Stimulated activated naive B cell treated with anti-CD40 and anti-IgM and Interleukin-4, amounts not matched to agents 10 μg/mL and 1 μg/mL and 100 μg/mL, for 72 hours (primary cell): ENCODE measurements around the gene CERT1.
"Not testable (repeated sequence)": the region's sequence is repeated elsewhere in the genome, so short reads cannot be mapped to it uniquely, and the experiment has no call there.

Experiments
- ATAC-seq, 2 donors: fragments of 150-1000 bp; cut with Tn5 transposase; replicated peaks; 2 replicates each; pipeline ENCODE4 v1.10.0; 2021; ENCODE audit warnings: moderate library complexity in 1 of 2
- DNase-seq: peaks from one replicate; pipeline ENCODE4 v3.0.0; 2021
- H3K27ac Mint-ChIP-seq: one replicate; pipeline ENCODE4 v1.8.0; 2022; ENCODE audit warnings: mild to moderate bottlenecking, mixed read lengths
- H3K27me3 Mint-ChIP-seq, 2 donors: one replicate each; pipeline ENCODE4 v1.8.0; 2022; ENCODE audit warnings: mixed read lengths in 2 of 2
- H3K36me3 Mint-ChIP-seq, 2 donors: one replicate each; pipeline ENCODE4 v1.8.0; 2022; ENCODE audit warnings: mixed read lengths in 2 of 2, mild to moderate bottlenecking in 1 of 2
- H3K4me1 Mint-ChIP-seq, 2 donors: one replicate each; pipeline ENCODE4 v1.8.0; 2022; ENCODE audit warnings: mixed read lengths in 2 of 2, mild to moderate bottlenecking in 1 of 2
- H3K4me3 Mint-ChIP-seq, 2 donors: one replicate each; pipeline ENCODE4 v1.8.0; 2022; ENCODE audit warnings: mild to moderate bottlenecking in 2 of 2, mixed read lengths in 2 of 2, moderate library complexity in 1 of 2
- H3K9me3 Mint-ChIP-seq, 2 donors: one replicate each; pipeline ENCODE4 v1.8.0; 2022; ENCODE audit warnings: mixed read lengths in 2 of 2, mild to moderate bottlenecking in 1 of 2

Gene CERT1

DNA sequence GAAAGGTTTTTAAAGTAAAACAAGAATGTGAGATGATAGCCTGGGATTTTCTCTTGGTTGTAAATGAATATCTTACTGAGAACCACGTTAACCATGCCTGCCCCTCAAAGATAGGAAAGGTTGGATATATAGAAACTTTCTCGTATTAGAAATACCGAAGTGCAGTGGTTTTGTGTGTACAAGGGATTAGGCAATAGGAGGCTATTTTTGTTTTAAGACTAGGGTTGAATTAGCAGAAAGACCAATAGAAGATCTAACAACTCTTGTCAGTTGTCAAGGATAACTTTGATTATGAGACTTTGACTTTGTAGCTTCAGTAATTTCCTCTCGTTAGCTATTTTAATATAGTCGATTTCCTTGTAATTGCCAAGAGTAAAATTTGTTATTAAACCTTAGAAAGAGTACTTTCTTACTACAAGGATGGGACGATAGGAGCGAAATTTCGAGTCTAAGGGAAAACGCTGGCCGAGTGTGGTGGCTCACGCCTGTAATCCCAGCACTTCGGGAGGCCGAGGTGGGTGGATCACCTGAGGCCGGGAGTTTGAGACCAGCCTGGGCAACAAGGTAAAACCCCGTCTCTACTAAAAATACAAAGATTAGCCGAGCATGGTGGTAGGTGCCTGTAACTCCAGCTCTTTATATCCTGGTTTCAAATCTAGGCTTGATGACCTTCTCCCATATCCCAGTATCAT, 1.1 kb upstream of the CERT1 start:
- Mint-ChIP-seq H3K4me3 (peak overlapping the region; percentile 96 to 98), H3K9me3 (peaks cover 0 to 6% of the 10 kb centered on the region in 2 donors), H3K4me1 (peaks cover 23 to 61% of the 10 kb centered on the region in 2 donors), H3K27ac (peak overlapping the region; percentile 97), H3K27me3 (no peaks in the 10 kb centered on the region), H3K36me3 (peaks cover 12 to 26% of the 10 kb centered on the region in 2 donors)
- DNase-seq: no peak
- no peak for ATAC-seq

DNA sequence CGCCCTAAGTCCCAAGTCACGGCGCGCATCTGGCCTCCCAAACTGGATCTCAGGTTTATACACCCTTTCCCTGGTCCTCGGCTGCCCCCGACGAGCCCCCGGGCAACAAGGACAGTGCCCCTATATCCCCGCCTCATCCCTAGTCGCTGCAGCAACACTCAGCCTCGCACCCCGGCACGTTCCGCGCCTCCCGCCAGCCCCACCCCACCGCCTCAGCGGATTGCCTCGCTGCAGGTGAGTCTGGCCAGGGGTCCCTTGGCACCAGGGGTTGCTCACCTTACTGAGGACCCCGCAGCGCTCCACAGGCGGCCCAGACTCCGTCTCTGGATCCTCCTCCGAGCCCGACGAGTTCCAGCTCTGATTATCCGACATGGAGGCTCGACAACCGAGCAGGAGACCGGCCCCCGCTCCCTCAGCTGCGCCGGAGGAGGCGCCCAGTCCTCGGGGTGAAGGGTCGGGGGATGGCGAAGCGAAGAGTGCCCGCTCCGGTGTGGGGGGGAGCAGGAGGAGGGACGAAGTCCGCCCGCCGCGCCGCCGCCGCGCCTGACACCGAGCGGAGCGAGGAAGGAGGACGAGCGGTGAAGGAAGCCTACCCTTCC, 494 bp downstream of the CERT1 start:
- ATAC-seq: peak; percentile 50 to 54
- H3K27me3 Mint-ChIP-seq: no peaks in the 10 kb centered on the region
- H3K4me3 Mint-ChIP-seq: peak overlapping the region; percentile 96 to 98
- H3K9me3 Mint-ChIP-seq: peaks cover 0 to 6% of the 10 kb centered on the region in 2 donors
- peak; percentile 49 for DNase-seq
- H3K36me3 Mint-ChIP-seq: peaks cover 12 to 22% of the 10 kb centered on the region in 2 donors
- peak overlapping the region; percentile 97 for H3K27ac Mint-ChIP-seq
- H3K4me1 Mint-ChIP-seq: peaks cover 19 to 52% of the 10 kb centered on the region in 2 donors

DNA sequence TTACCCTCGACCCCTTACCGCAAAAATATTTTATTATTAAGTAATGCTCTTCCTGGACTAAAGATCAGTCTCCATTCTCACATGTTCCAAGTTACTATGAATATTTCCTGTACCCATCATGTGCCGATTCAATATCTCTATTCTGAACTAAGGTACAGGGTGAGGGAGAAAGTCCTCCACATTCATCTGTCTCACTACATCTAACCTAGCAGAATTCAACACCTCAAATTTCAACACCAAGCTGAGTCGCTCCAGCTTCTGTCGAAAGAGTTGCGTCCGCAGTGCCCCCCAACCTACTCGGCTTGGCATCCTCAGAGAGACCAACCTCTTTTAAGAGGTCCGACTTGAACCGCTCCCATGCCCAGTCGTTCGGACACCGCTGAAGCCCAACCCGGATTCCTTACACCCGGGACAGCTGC, 1.0 kb downstream of the CERT1 start:
- DNase-seq: no peak
- Mint-ChIP-seq H3K27ac (peak overlapping the region; percentile 97), H3K4me1 (peaks cover 21 to 49% of the 10 kb centered on the region in 2 donors), H3K36me3 (peaks cover 12 to 20% of the 10 kb centered on the region in 2 donors), H3K4me3 (peak overlapping the region; percentile 96 to 98), H3K9me3 (peaks cover 0 to 6% of the 10 kb centered on the region in 2 donors), H3K27me3 (no peaks in the 10 kb centered on the region)
- peak in 1 of 2 donors; percentile 1 for ATAC-seq

DNA sequence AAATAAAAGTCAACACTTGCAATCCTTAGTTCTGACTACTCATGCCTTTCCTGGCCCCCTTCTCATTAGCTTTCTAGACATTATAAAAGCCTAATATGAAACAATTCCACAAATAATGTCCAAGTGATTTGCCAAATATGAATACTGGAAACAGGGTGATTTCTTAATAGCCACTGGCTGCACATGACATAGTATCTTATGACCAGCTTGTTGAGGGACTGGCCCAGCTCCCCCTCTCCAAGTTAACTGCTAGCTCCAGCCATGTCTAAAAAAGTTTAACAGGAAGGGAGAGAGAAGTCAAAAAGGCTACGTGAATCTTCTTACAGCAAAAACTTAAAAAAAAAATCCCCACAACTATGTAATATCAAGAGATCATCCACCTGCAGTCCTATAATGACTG, 1.5 kb downstream of the CERT1 start:
- Mint-ChIP-seq H3K9me3 (peaks cover 0 to 6% of the 10 kb centered on the region in 2 donors), H3K27me3 (no peaks in the 10 kb centered on the region), H3K4me3 (peak overlapping the region; percentile 96 to 98), H3K36me3 (peaks cover 14 to 22% of the 10 kb centered on the region in 2 donors), H3K4me1 (peaks cover 23 to 50% of the 10 kb centered on the region in 2 donors), H3K27ac (no peak overlapping the region)
- DNase-seq (no peak), ATAC-seq (no peak)

DNA sequence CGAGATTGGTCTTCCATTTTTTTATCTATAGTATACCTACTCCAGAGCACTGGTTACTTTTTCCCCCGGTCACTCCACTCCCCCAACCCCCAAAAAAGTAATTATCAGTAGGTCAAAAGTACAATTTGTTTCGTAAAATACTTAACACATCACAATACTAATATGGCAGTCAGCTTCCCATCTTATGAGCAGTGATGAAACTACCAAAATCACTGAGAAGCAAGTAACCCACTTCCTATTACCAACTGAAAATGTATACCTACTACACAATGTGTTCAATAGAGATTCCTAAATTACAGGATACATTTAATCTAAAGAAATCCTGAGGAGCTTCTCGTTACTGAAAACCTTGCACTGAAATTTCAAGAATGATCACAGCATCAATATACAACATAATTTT, 1.9 kb downstream of the CERT1 start:
- Mint-ChIP-seq H3K27me3 (no peaks in the 10 kb centered on the region), H3K36me3 (peaks cover 16 to 25% of the 10 kb centered on the region in 2 donors), H3K4me3 (peak overlapping the region; percentile 96 to 98), H3K4me1 (peaks cover 23 to 54% of the 10 kb centered on the region in 2 donors), H3K9me3 (peaks cover 0 to 6% of the 10 kb centered on the region in 2 donors), H3K27ac (no peak overlapping the region)
- ATAC-seq (no peak), DNase-seq (no peak)

DNA sequence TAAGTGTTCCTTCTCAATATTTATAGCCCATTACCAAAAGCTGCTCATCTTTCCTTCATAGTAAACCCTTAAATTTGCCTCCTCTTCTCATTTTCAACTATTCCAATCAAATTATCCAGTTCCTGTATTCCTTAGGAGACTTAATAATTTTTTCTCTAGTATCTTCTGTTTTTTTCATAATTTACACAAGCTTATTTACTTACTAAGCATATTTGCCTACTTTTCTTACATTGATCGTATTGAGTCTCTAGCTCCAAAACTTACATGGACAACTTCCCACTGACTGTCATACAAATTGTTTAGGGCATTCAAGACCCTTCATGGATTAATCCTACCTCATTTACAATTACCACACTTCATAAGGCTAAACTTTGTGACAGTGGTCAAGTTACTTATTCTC, 3.6 kb downstream of the CERT1 start:
- H3K4me1 Mint-ChIP-seq: peaks cover 19 to 42% of the 10 kb centered on the region in 2 donors
- peaks cover 19 to 36% of the 10 kb centered on the region in 2 donors for H3K36me3 Mint-ChIP-seq
- no peaks in the 10 kb centered on the region for H3K27me3 Mint-ChIP-seq
- no peak for ATAC-seq
- no peak overlapping the region for H3K27ac Mint-ChIP-seq
- H3K4me3 Mint-ChIP-seq: no peak overlapping the region
- peaks cover 0 to 6% of the 10 kb centered on the region in 2 donors for H3K9me3 Mint-ChIP-seq
- no peak for DNase-seq

DNA sequence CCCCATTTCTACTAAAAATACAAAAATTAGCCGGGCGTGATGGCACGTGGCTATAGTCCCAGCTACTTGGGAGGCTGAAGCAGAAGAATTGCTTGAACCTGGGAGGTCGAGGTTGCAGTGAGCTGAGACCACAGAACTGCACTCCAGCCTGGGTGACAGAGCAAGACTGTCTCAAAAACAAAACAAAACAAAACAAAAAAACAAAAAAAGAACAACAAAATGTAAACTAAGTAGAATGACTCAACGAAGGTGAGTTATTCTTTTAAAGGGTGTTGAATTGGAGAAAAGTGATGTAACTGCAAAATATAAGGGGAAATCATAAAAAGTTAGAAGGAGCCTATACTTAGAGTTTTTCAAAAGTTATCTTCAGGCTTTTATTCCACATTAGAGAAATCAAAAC, 6.3 kb downstream of the CERT1 start:
- not testable (repeated sequence) for H3K4me3 Mint-ChIP-seq, ATAC-seq, DNase-seq, H3K27me3 Mint-ChIP-seq, H3K9me3 Mint-ChIP-seq
- Mint-ChIP-seq H3K4me1 (peaks cover 19 to 42% of the 10 kb centered on the region in 2 donors), H3K27ac (peak overlapping the region; percentile 65), H3K36me3 (peaks cover 26 to 49% of the 10 kb centered on the region in 2 donors)

DNA sequence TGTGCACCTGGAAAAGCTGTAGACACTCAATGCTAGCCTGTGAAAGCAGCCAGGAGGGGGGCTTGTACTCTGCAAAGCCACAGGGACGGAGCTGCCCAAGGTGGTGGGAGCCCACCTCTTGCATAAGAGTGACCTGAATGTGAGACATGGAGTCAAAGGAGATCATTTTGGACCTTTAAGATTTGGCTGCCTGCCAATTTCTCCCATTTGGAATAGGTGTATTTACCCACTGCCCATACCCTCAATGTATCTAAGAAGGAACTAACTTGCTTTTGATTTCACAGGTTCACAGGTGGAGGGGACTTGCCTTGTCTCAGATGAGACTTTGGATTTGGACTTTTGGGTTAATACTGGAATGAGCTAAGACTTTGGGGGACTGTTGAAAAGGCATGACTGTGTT, 12.6 kb downstream of the CERT1 start:
- ATAC-seq, H3K27ac Mint-ChIP-seq, H3K9me3 Mint-ChIP-seq, DNase-seq, H3K27me3 Mint-ChIP-seq, H3K4me3 Mint-ChIP-seq: not testable (repeated sequence)
- peaks cover 38 to 67% of the 10 kb centered on the region in 2 donors for H3K36me3 Mint-ChIP-seq
- H3K4me1 Mint-ChIP-seq: peaks cover 7 to 12% of the 10 kb centered on the region in 2 donors

DNA sequence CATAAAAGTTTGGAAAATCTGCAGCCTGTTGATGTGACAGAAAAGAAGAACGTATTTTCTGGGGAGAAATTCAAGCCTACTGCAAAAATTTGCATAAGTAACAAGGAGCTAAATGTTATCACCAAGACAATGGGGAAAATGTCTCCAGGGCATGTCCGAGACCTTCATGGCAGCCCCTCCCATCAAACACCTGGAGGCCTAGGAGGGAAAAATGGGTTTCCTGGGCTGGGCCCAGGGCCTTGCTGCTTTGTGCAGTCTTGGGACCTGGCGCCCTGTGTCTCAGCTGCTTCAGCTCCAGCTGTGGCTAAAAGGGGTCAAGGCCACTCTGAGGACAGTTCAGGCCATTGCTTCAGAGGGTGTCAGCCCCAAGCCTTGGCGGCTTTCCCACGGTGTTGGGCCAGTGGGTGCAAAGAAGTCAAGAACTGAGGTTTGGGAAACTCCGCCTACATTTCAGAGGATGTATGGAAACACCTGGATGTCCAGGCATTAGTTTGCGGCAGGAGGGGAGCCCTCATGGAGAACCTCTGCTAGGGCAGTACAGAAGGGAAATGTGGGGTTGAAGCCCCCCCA, 13.1 kb downstream of the CERT1 start:
- DNase-seq (no peak), ATAC-seq (no peak)
- Mint-ChIP-seq H3K4me1 (peaks cover 7 to 12% of the 10 kb centered on the region in 2 donors), H3K36me3 (peaks cover 42 to 66% of the 10 kb centered on the region in 2 donors), H3K4me3 (no peak overlapping the region), H3K27ac (no peak overlapping the region), H3K27me3 (no peaks in the 10 kb centered on the region), H3K9me3 (peaks cover 0 to 2% of the 10 kb centered on the region in 2 donors)

DNA sequence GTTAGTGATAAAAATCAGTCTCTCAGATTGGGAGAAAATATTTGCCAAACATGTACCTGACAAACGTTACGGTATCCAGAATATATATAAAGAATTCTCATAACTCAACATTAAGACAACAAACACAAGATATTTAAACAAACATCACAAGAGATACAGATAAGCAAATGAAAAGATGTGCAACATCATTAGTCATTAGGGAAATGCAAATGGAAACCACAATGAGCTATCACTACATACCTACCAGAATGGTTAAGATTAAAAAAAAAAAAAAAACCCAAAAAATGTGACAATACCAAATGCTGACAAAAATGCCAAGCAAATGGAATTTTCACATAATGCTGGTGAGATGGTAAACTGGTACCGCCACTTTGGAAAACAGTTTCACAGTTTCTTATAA, 15.4 kb downstream of the CERT1 start:
- Mint-ChIP-seq H3K27ac (no peak overlapping the region), H3K4me3 (no peak overlapping the region), H3K36me3 (peaks cover 50 to 76% of the 10 kb centered on the region in 2 donors), H3K27me3 (no peaks in the 10 kb centered on the region), H3K9me3 (peaks cover 0 to 4% of the 10 kb centered on the region in 2 donors), H3K4me1 (peaks cover 10 to 17% of the 10 kb centered on the region in 2 donors)
- ATAC-seq (no peak), DNase-seq (no peak)

DNA sequence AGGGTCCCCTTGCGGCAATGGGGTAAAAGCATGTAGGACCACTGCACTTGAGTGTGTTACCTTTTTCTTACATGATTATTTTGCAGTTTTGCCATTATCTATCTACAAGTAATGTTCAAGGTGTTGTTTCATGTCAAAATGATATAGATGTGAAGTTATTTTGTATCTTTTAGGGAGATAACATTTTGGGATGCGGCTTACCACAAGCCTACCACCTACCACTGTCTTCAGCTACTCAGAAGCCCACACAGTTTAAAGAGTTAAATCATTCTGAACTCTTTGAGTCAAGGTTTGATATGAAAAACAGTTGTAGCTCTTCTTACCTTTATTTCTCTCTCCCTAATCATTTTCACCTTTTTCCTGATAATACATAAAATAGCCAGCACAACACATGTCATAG, 19.8 kb downstream of the CERT1 start:
- no peak for DNase-seq
- peaks cover 21 to 23% of the 10 kb centered on the region in 2 donors for H3K9me3 Mint-ChIP-seq
- H3K36me3 Mint-ChIP-seq: peaks cover 53 to 76% of the 10 kb centered on the region in 2 donors
- no peak for ATAC-seq
- no peak overlapping the region for H3K27ac Mint-ChIP-seq
- no peak overlapping the region for H3K4me3 Mint-ChIP-seq
- no peaks in the 10 kb centered on the region for H3K27me3 Mint-ChIP-seq
- H3K4me1 Mint-ChIP-seq: peaks cover 15 to 22% of the 10 kb centered on the region in 2 donors

DNA sequence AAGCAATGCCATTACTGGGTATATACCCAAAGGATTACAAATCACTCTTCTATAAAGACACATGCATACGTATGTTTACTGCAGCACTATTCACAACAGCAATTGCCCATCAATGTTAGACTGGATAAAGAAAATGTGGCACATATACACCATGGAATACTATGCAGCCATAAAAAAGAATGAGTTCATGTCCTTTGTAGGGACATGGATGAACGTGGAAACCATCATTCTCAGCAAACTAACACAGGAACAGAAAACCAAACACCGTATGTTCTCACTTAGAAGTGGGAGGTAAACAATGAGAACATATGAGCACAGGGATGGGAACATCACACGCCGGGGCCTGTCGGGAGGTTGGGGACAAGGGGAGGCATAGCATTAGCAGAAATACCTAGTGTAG, 21.6 kb downstream of the CERT1 start:
- ATAC-seq, H3K27me3 Mint-ChIP-seq, H3K4me3 Mint-ChIP-seq, H3K27ac Mint-ChIP-seq, DNase-seq: not testable (repeated sequence)
- H3K36me3 Mint-ChIP-seq: peaks cover 63 to 87% of the 10 kb centered on the region in 2 donors
- H3K9me3 Mint-ChIP-seq: peaks cover 30 to 31% of the 10 kb centered on the region in 2 donors
- H3K4me1 Mint-ChIP-seq: peaks cover 14 to 33% of the 10 kb centered on the region in 2 donors

DNA sequence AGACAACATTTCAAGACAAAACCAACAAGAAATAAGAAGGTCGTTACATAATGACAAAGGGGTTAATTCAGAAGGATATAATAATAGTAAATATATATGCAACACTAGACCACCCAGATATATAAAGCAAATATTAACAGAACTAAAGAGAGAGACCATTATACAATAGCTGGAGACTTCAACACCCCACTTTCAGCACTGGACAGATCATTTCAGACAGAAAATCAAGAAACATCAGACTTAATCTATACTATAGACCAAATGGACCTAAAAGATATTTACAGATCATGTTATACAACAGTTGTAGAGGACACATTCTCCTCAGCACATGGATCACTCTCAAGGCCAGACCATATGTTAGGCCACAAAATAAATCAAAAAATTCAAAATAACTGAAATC, 26.8 kb downstream of the CERT1 start:
- Mint-ChIP-seq H3K4me1 (peaks cover 22 to 45% of the 10 kb centered on the region in 2 donors), H3K4me3 (no peak overlapping the region), H3K27ac (no peak overlapping the region), H3K27me3 (no peaks in the 10 kb centered on the region), H3K9me3 (peaks cover 35 to 37% of the 10 kb centered on the region in 2 donors), H3K36me3 (peaks cover 63 to 77% of the 10 kb centered on the region in 2 donors)
- no peak for ATAC-seq
- DNase-seq: no peak

DNA sequence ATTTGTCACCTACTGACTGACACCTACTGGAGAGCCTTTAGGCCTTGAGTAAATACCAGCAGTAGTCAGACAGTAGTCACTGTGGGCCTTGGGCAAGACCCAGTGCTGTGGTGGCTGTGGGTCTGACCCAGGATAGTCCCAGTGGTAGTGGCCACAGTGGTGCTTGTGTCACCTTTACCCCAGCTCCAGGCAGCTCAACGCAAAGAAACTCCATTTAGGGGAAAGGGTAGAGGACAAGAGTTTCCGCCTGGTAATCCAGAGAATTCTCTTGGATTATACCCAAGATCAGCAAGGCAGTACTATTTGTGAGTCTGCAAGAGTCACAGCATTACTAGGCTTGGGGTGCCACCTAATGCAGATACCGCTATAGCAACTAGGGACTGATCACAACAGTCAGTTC, 28.9 kb downstream of the CERT1 start:
- DNase-seq: no peak
- no peak overlapping the region for H3K27ac Mint-ChIP-seq
- no peak for ATAC-seq
- no peak overlapping the region for H3K4me3 Mint-ChIP-seq
- peaks cover 17 to 46% of the 10 kb centered on the region in 2 donors for H3K4me1 Mint-ChIP-seq
- no peaks in the 10 kb centered on the region for H3K27me3 Mint-ChIP-seq
- H3K9me3 Mint-ChIP-seq: peaks cover 27 to 28% of the 10 kb centered on the region in 2 donors
- H3K36me3 Mint-ChIP-seq: peaks cover 52 to 64% of the 10 kb centered on the region in 2 donors
